ENCODE results near the gene NSRP1.
"Not testable (repeated sequence)": the region's sequence is repeated elsewhere in the genome, so short reads cannot be mapped to it uniquely, and the experiment has no call there.

Gene NSRP1, protein sequence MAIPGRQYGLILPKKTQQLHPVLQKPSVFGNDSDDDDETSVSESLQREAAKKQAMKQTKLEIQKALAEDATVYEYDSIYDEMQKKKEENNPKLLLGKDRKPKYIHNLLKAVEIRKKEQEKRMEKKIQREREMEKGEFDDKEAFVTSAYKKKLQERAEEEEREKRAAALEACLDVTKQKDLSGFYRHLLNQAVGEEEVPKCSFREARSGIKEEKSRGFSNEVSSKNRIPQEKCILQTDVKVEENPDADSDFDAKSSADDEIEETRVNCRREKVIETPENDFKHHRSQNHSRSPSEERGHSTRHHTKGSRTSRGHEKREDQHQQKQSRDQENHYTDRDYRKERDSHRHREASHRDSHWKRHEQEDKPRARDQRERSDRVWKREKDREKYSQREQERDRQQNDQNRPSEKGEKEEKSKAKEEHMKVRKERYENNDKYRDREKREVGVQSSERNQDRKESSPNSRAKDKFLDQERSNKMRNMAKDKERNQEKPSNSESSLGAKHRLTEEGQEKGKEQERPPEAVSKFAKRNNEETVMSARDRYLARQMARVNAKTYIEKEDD

DNA sequence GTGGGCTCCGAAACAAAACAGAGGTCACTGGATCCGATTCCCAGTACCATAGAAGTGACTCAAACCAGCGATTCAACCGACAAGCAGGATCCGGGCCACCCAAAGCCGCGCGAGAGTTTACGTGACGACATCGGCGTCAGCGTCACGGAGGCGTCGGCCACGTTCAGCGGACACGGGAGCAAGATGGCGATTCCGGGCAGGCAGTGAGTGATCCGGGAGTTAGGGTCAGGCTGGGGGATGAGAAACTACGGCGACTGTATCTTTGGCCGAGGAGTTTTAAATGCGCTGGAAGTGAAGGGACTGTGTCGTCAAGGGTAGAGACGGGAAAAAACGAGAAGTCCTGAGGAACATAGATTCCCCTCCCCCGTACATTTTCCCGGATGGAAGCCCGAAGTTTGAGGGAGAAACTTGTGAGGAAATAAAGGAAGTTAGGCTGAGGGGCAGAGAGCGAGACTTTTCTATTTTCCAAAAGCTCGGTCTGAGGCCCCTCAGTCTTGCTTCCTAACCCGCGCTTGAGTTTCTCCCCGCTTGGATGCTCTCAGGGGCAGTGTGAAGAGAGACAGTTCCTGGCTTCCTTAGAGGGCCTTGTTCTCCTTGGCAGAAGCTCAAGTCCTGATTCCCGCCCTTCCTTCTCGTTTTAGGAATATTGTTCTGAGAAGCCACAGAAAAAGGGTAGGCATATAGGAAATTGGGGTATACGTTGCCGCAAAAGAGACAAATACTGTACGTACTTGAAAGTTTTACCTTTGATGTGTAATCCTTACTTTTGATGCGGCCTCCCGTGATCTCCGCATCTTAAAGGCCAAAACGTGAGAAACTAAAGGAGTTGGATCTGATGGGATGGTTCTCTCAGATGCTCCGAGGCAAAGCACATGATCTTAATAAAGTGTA lies at the start of gene NSRP1:
Gene NSRP1 (plus strand): TSS at position 156 of the 891 bp plus-strand sequence. CDS start 28 bp downstream, at position 184.
- DNase-seq = peak; percentile 95

DNA sequence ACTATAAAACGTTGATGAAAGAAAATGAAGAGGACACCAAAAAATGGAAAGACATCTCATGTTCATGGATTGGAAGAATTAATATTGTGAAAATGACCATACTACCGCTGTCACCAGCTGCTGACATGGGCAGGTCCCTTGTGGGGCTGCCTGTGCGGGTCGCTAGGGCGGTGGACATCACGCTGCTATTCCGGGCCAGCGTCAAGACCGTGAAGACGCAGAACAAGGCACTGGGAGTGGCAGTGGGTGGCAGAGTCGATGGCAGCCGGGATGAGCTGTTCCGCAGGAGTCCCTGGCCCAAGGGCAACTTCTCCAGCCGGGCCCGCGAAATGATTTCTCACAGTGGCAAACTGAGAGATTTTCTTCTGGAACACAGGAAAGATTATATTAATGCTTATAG lies 48.2 kb upstream of the NSRP1 start:
- no peak for DNase-seq

DNA sequence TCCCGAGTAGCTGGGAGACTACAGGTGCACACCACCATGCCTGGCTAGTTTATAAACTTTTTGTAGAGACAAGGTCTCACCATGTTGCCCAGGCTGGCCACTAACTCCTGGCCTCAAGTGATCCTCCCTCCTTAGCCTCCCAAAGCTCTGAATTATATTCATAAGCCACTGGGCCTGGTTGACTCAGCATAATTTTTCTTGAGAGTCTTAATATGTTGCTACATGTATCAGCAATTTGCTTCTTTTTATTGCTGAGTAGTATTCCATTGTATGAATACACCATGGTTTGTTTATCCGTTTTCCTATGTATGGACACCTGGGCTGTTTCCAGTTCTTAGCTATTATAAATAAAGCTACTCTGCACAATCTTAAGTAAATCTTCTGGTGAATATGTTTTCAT lies 42.4 kb upstream of the NSRP1 start:
- DNase-seq = no peak

DNA sequence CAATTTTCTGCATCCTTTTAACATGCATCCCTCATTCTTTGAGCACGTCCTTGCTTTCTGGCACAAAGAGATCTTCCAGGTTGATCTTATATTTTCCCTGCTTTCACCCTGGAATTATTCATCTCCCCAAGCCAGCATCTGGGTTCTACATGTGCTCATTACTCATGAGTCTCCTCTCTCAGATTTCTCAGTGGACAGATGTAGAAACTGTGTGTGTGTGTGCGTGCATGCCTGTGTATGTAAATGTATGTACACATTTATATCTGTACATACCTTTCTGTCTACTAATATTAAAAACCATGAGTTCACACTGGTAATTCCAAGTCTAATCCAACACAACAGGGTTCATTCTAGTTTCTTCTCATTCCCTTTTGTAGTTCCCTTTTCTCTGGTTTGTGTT lies 41.9 kb upstream of the NSRP1 start:
- DNase-seq = peak; percentile 17

DNA sequence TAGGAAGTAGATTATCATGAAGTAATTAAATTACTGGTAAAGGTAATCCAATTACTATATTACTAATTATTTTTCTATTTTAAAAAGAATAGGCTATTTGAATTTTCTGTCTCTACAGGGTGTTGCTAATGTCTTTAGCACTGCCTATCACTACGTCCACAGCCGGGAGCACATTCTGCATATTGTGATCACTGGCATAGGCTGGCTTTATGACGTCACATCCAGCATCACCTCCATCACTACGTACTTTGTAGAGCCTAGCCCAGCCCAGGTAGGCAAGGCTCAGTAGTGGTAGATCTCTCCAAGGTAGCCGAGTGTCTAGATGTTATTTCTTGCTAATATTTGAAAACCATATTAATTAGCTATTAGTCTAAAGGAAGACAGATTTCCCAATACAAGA lies 33.8 kb upstream of the NSRP1 start:
- DNase-seq = no peak

DNA sequence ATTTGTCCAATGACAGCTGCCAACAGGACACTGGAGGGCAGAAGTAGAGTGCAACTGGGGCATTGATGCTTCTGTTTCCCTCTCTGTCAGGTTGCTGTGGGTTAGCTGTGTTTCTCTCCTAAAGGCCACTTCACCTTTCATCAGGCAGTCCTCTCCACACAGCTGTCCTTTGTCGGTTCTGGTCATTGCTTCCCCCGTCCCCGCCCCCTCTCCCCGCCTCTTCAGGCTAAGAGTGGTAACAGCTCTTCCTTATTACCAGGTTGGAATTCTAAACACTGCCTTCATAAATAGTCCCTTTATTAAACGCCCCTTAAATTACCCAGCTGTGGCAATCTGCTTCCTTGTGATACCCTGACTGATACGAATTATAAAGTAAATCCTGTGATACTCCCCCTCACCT lies 31.8 kb upstream of the NSRP1 start:
- DNase-seq = no peak

DNA sequence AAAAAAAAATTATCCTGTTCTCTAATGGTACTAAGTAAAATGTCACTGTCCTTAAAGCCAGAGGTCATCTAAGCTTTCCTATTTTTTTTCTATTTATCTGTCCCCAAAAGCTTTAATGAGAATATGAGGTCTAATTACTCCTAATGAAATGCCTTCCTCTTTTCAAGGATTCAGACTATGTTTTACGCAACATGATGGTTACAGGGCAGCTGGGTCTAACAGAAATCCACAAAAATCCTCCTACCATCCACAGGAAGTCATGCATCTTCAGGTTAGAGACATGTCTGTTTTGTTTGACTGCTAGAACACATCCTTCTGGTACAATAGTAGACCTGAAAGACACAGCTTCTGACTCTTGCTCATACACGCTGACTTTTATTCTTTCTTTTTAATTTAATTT lies 29.7 kb upstream of the NSRP1 start:
- DNase-seq = no peak

DNA sequence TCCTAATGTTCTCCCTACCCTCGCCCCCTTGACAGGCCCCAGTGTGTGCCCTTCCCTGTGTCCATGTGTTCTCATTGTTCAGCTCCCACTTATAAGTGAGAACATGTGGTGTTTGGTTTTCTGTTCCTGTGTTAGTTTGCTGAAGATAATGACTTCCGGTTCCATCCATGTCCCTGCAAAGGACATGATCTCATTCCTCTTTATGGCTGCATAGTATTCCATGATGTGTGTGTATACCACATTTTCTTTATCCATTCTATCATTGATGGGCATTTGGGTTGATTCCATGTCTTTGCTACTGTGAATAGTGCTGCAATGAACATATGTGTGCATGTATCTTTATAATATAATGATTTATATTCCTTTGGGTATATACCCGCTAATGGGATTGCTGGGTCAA lies 29.2 kb upstream of the NSRP1 start:
- DNase-seq = not testable (repeated sequence)

DNA sequence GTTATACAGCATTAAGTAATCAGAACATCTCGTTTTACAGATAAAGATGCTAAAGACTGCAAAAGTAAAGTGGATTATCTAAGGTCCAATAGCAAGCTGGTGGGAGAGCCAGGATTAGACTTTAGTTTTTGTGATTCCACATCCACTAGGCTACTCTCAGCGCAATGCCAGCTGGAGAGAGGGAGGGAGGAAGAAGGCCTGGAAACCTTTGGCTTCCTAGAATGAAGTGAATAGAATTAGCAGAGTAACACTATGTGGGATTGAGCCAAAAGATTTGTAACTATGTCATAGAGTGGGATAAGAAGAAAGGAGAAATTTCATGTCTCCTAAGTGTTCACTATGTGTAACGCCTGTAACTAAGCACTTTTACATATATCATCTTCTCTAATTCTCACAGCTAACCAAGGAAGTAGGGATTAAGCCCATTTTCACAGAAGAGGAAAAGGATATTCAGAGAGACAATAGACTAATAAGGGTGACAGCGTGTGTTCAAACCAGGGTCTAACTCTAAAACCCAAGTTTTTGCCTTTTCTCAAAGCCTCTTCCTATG lies 25.4 kb upstream of the NSRP1 start:
- no peak for DNase-seq

DNA sequence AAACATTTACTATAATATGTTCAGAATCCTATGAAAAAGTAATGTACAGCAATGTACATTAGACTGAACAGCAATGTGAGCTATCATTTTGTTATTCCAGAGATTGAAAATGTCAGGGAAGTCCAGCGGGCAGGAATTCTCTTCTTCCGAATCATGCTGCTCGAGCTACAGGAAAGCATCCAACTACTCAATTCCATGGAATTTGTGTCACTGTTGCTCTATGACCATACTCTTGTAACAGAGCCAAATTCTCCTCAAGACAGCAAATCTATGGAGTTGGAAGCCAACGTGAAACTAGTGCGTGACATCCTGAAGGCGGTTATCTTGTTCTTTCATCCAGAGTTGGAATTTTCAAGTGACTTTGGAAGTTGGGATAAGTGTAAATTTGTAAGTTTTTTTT lies 24.8 kb upstream of the NSRP1 start:
- DNase-seq = peak; percentile 71

DNA sequence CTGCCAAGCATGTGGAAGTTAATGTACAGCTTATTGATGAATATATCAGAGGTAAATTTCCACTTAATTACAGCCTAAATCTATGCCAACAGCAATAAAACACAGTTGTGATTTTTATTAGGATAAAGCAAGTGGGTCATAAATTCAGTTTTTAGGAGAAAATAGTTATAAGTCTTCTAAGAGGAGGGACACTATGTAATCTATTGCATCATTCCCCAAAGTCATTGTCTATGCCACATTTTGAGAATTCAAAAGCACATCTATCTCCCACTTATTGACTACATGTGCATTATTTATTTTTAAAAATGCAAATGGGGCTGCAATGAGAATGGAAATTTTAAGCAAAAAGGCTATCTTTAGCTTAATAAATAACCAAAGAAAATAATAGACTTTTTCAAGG lies 23.7 kb upstream of the NSRP1 start:
- DNase-seq = no peak

DNA sequence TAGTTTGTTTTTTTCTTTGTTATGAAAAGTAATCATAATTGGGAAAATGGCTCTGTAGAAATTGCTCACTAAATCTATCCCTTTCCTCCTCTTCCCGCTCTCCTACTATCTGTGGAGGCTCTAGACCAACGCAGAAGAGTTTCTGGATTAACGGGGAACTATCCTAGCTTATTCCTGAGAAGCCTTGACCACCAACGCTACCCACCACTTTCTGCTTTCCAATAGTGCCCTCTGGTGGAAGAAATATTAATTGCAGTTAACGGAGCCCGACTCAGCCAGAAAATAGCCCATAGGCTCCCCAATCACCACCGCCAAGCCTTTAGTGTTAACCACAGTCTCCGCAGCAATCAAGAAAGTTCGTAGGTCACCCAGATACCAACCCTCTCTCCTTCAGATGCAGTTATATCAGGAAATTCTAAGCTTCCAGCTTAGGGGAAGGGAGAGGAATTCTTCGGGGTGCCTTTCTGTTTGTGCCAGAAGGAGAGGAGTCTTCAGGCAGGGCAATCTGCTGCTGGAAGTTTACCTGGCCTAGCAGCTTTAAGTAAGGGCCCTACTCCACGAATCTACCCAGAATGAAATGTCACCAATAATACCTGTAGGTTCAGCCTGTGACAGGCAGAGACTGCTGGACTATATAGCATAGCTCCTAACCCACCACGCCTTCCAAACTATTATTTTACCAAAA lies 23.0 kb upstream of the NSRP1 start:
- DNase-seq = peak; percentile 26

DNA sequence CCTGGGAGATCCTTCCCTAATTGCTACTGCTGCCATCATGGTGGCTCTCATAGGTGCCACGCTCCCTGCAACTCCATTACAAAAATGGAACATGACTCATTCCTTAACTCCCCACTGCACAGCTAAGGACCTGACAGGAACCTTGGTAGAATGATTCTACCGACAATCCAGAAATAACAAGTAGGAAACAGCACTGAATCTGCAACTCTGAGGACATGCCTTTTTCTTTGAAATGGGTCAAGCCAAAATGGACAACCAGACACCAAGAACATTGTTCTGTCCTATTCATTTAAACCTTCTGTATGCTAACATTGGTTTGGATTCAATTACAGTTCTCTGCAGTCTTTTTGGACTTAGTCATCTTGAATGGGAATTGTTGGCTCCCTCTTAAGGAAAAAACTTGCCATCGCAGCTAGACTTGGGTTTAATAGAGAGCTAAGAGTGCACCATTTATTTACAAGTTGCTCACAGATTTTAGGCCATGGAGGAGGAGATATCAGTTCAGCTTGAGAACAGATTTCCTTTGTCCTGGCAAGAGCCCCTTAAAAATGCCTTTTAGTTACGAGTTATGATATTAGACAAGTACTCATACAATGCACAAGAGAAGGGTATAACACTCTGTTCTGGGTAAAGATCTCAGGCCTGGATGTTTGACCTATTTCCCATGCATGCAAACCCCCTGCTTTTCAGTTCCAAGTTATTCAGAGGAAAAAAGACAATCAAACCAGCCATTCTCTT lies 20.9 kb upstream of the NSRP1 start:
- peak; percentile 76 for DNase-seq

DNA sequence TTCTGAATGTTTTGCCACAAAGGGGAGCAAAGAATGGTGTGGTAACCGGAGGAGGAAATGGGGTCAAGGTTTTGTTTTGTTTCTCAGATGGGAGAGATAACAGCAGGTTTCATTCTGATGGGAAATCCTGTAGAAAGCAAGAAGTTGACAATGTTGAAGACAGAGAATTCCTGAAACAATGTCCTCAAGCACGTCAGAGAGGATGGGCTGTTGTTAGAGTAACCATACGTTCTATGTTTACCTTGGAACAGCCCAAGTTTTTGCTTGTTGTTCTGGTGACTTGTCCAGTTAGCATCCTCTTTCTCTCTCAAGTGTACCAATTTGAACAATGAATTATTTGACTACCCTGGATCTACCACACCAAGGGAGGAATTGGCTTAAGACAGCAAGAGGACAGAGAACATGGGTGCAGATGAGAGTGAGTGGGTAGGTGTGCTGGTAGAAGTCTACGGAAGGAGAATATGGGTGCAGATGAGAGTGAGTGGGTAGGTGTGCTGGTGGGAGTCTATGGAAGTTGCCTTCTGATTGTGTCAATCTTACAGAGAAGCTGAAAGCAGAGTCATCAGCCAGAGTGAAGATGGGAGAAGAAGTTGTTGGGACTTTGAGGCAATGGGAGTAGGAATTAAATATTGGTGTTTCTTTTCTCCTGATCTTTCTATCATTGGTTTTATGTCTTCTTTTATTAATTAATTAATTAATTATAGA lies 14.8 kb upstream of the NSRP1 start:
- no peak for DNase-seq

DNA sequence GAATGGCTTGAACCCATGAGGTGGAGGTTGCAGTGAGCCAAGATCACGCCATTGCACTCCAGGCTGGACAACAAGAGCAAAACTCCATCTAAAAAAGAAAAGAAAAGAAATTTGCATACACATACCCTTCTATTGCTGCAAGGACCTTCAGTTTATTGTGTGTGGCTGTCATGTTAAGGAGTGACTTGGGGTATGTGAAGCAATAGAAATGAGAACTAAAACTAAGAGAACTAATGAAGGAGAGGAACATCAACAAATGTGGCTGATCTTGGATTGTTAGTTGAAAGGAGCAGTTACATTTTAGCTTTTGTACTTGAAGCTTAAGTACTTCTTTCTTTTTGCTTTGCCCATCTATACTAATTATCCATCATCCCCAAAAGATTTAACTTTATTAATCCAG lies 12.7 kb upstream of the NSRP1 start:
- no peak for DNase-seq

DNA sequence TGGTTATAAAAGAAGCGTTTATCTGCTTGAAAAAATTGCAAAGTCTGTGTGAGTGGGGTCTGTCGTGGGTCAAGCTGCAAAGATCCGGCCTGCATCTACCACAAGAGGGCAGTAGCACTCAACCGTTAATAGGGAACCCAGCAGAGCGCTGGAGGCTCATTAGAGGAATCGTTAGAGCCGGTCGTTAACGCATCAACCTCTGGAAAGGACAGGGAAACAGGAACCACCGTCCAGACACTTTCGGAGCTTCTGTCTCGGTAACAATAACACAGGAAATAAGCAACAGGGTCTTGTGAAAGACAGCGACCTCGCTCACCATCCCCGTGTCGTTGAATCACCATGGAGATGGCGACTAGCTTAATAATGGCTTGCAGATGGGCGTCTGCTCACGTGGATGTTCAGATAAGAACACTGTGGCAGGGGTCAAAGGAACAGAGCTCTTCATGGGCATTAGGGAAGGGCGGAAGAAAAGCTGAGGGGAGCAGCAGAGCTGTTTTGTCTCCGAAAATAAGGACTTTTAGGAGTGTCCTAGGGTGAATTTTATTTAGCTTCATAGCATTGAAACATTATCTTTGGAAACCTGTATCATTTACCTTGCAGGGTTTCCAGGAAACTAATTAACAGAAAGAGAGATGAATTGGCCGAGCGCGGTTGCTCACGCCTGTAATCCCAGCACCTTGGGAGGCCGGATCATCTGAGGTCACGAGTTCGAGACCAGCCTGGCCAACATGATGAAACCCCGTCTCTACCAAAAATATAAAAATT lies 11.9 kb upstream of the NSRP1 start:
- peak; percentile 68 for DNase-seq

DNA sequence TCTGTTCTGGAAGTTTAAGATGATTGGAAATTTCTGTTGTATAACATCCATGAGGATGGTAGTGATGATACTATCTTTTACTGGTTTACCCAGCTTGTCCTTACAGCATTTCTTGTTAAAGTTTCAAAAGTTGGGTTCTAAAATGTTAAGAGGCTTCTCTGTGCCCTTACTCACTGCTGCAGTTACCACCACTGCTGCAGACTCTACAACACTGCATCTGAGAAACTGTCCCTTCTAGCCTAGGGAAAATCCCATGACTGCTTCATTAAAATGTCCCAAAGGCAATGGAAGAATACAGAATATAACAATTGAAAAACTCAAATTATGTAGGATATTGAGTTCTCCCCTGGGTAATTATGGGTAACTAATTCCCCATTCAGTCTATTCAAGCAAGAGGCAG lies 3.8 kb upstream of the NSRP1 start:
- no peak for DNase-seq

DNA sequence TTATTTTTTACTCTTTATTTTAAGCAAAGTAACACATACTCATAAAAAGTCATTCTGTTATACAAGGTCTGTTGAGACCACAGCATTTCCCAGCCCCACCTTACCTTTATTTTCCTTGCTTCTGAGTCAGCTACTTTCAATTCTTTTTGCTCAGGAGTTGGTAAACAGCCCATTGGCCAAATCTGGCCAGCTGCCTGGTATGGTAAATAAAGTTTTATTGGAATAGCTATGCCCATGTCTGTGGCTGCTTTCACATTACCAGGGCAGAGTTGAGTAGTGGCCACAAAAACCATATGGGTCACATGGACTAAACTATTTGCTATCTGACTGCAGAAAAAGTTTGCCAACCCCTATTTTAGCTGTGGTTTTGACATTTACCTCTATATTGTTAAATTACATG lies 3.4 kb upstream of the NSRP1 start:
- DNase-seq = no peak

DNA sequence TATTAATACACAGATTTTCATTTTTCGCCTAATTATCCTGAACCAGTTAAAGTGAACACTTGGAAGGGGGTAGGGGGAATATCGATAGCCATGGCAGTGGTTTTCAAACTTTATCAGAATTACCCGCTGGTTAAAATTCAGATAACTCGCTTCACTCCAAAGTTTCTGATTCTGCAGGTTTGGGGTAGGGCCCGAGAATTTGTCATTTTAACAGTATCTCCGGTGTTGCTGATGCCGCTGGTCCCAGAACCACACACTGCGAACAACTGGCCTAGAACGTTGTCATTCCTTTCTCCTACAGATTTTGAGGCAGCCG lies 313 bp upstream of the NSRP1 start:
- DNase-seq = no peak

DNA sequence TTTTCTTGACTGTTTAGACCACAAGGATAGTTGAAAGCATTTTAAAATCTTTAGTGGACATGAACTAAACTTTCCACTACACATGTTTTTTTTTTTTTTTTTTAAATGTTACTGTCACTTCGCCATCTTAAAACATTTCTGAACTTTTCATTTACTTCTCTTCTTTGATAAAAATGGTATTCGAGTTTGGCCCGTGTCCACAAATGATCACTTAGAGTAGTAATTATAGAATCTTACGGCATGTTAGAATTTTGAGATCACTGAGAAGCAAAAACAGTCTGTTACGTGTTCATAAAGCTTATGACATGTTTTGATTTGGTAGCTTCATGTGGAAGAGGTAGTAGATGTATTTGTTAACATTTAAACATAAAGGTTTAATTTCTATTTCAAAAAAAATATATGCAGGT lies 1.1 kb downstream of the NSRP1 start:
- DNase-seq = no peak

DNA sequence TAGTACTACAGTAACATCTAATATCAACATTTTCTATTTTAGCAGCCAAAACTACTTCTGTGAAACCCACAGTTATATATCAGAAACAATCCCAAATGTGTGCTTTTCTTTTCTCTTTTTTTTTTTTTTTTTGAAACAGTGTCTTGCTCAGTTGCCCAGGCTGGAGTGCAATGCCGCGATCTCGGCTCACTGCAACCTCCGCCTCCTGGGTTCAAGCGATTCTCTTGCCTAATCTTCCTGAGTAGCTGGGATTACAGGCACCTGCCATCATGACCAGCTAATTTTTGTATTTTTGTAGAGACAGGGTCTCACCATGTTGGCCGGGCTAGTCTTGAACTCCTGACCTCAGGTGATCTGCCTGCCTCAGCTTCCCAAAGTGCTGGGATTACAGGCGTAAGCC lies 2.0 kb downstream of the NSRP1 start:
- not testable (repeated sequence) for DNase-seq
